ENCODE results near the gene GABARAPL1.
A peak's percentile ranks its signal among the peaks of the same experiment; 100 is the strongest.

Gene GABARAPL1

DNA sequence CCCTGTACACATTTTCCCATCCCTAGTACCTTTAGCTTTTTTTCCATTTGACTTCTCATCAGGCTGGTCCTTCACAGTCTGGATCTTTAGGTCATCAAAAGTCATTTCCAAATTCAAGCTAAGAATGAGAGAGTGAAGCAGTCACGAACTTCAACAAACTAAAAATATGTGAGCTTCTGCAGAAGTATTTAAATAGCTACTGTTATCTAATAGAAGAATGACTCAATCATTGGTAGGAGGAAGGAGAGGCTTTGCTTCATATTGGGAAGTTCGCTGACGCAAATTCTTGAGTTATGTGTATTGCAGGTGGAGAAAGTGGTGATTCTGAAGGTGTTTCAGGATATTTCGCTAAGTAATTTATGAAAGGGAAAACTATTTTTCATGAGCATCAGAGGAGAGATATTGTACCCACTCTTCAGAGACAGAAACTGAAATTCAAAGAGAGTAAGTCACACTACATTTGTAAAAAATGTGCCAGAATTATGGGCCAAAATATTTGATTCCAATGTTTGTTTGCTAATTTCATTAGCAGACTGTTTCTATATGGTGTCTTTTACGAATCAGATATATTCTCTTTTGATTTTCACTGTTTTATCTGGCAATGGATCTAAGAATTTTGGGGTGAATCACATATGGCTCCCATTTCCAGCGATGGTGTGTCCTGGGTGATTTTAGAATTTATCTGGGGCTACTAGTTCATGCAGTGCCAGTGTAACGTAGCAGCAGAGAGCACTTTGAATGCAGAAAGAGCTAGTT, 40.5 kb upstream of the GABARAPL1 start, which contains the start of gene OLR1:
TSS of gene OLR1 (minus strand) at position 160 of the 756 bp plus-strand sequence. CDS start at position 105, 55 bp downstream.
- no peaks in the 10 kb centered on the region for H3K9me3 ChIP-seq
- H3K27me3 ChIP-seq = no peaks in the 10 kb centered on the region
- H3K4me1 ChIP-seq (ENCODE audit: control insufficient read depth in 1 of 2, insufficient read depth in 1 of 2, low read depth in 1 of 2, low read length in 1 of 2) = peaks cover 59 to 63% of the 10 kb centered on the region in 2 experiments
- peak within 1 kb of the TSS; percentile 71 for H3K27ac ChIP-seq
- TF ChIP-seq, protein P1, sequence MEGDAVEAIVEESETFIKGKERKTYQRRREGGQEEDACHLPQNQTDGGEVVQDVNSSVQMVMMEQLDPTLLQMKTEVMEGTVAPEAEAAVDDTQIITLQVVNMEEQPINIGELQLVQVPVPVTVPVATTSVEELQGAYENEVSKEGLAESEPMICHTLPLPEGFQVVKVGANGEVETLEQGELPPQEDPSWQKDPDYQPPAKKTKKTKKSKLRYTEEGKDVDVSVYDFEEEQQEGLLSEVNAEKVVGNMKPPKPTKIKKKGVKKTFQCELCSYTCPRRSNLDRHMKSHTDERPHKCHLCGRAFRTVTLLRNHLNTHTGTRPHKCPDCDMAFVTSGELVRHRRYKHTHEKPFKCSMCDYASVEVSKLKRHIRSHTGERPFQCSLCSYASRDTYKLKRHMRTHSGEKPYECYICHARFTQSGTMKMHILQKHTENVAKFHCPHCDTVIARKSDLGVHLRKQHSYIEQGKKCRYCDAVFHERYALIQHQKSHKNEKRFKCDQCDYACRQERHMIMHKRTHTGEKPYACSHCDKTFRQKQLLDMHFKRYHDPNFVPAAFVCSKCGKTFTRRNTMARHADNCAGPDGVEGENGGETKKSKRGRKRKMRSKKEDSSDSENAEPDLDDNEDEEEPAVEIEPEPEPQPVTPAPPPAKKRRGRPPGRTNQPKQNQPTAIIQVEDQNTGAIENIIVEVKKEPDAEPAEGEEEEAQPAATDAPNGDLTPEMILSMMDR (IDR thresholded peaks at IDR 0.05) = no peak
- no peaks in the 10 kb centered on the region for H3K36me3 ChIP-seq
- H3K4me3 ChIP-seq (ENCODE audit: low read depth in 1 of 2, low read length in 1 of 2) = peak within 1 kb of the TSS in 1 of 2 experiments; percentile 14

DNA sequence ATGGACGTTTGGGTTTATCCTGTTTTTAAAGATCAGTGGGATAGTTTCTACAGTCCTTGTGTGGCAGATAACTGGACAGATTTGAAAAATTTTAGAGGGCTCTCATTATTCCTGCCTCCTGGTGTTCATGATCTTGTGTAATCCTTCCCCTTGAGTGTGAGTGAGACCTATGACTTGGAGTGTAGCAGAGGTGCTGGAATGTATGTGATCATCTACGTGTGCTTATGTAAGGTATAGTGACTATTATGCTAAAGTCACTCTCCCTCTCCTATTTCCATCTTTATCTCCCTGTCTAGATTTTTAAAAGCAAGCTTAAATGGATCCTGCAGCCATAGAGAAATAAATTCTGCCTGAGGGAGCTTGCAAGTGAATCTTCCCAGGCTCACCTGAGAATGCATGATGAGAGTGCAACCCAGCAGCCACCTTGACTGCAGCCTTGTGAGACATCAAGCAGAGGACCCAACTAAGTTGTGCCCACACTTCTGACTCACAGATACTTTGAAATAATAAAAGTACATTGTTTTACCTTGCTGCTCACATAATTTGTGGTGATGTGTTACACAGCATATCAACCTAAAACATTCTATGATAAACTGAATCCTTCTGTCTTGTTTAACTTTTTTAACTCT, 37.6 kb upstream of the GABARAPL1 start:
- no peak overlapping the region for H3K27ac ChIP-seq
- no peaks in the 10 kb centered on the region for H3K9me3 ChIP-seq
- H3K4me1 ChIP-seq (ENCODE audit: control insufficient read depth in 1 of 2, insufficient read depth in 1 of 2, low read depth in 1 of 2, low read length in 1 of 2) = peaks cover 30 to 36% of the 10 kb centered on the region in 2 experiments
- no peak overlapping the region for H3K4me3 ChIP-seq (ENCODE audit: low read depth in 1 of 2, low read length in 1 of 2)
- no peaks in the 10 kb centered on the region for H3K36me3 ChIP-seq
- no peaks in the 10 kb centered on the region for H3K27me3 ChIP-seq
- TF ChIP-seq, protein P1 (IDR thresholded peaks at IDR 0.05) = no peak

DNA sequence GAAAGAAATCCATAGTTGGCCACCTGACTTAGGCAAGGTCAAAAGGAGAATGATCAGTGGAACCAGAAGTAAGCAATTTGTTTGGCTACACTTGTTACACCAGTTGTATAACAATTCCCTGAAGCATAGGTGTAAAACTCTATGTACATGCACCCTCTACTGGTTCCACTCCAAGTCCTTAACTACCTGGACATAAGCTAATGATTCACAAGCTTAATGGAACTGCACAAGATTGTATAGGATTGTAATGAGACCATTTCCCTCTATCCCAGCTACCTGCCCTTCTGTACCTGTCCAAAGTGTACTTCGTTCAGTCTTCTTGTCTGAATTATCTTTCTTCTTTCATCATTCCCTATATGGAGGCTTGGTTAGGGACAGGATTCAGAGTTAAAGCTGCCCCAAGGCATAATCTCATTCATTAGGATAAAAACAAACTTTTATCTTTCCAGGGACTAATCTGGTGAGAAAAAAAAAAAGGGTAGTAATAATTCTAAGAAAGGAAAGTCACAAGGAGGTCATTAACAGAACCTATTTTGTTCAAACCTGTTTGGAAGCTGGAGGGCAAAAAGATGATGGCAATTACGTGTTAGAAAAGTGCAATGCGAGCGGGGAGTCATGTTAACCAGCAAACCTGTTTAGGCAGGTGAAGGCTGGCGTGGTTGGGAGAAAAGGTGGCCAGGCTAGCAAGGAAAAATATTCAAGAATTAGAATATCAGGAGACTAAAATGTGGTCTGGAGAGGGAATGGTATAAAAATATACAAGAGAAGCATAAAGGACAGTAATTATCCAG, 36.6 kb upstream of the GABARAPL1 start:
- Histone ChIP-seq H3K4me1 (ENCODE audit: control insufficient read depth in 1 of 2, insufficient read depth in 1 of 2, low read depth in 1 of 2, low read length in 1 of 2) (peaks cover 24 to 27% of the 10 kb centered on the region in 2 experiments), H3K9me3 (no peaks in the 10 kb centered on the region), H3K27ac (no peak overlapping the region), H3K4me3 (ENCODE audit: low read depth in 1 of 2, low read length in 1 of 2) (no peak overlapping the region), H3K36me3 (no peaks in the 10 kb centered on the region), H3K27me3 (no peaks in the 10 kb centered on the region)
- TF ChIP-seq, protein P1 (IDR thresholded peaks at IDR 0.05) = no peak

DNA sequence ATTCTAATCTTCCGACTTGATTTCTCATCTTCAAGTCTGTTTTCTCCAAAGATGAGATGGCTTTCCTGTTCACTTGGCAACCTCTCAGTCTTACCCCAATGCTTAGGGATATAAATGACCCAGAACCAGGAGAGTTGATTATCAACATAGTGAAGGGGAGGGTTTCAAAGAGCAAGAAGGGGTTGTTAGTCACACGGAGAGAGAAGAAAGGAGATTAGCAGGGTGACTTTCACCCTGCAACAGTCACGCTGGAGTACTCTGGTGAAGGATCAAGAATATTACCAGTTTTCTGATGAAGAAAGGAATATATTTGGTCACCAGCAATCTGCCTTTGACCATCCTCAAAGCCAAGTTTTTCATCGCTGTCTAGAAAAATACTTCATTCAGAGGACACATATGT, 33.9 kb upstream of the GABARAPL1 start, which contains the start of gene TMEM52B:
TSS of gene TMEM52B (plus strand) at position 212 of the 400 bp plus-strand sequence. CDS start 543 bp downstream, outside the sequence.
- H3K9me3 ChIP-seq = no peaks in the 10 kb centered on the region
- H3K4me3 ChIP-seq (ENCODE audit: low read depth in 1 of 2, low read length in 1 of 2) = no peak within 1 kb of the TSS
- H3K27ac ChIP-seq = no peak within 1 kb of the TSS
- TF ChIP-seq, protein P1 (IDR thresholded peaks at IDR 0.05) = no peak
- no peaks in the 10 kb centered on the region for H3K27me3 ChIP-seq
- peaks cover 21% of the 10 kb centered on the region in 2 experiments for H3K4me1 ChIP-seq (ENCODE audit: control insufficient read depth in 1 of 2, insufficient read depth in 1 of 2, low read depth in 1 of 2, low read length in 1 of 2)
- H3K36me3 ChIP-seq = no peaks in the 10 kb centered on the region

DNA sequence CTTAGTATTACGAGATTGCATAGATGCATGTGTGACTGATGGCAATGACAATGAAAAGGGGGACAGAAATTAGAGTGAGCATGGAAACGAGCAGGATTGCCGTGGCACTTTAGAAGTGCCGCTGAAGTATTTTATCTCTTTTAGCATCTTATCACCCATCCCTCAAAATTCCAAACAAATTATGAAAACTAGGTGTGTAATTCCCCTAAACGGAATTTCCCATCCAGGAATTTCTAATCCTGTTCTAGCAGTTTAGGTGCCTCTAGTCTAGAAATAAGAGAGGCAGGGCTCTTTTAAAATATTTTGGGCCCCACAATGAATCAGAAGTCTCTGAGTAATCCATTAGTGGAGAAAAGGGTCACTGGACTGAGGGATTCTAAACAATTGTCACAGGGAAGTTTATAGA, 32.9 kb upstream of the GABARAPL1 start:
- Histone ChIP-seq H3K9me3 (no peaks in the 10 kb centered on the region), H3K27me3 (no peaks in the 10 kb centered on the region), H3K36me3 (no peaks in the 10 kb centered on the region), H3K27ac (no peak overlapping the region), H3K4me1 (ENCODE audit: control insufficient read depth in 1 of 2, insufficient read depth in 1 of 2, low read depth in 1 of 2, low read length in 1 of 2) (peaks cover 31% of the 10 kb centered on the region in 2 experiments), H3K4me3 (ENCODE audit: low read depth in 1 of 2, low read length in 1 of 2) (no peak overlapping the region)
- TF ChIP-seq, protein P1 (IDR thresholded peaks at IDR 0.05) = no peak
